GM19452 (cell line): Measurements from ENCODE around the gene HMCN1.

Experiments used
- ATAC-seq: cut with Tn5 transposase; IDR thresholded peaks from one replicate; pipeline ENCODE4 v1.9.1; 2021; ENCODE audit not compliant: unreplicated experiment

Gene HMCN1

GRCh38 chr1:186215636-186216035 lies 481.4 kb downstream of the HMCN1 start:
- ATAC-seq: no peak

GRCh38 chr1:186218654-186219352 lies 484.6 kb downstream of the HMCN1 start:
- peak; percentile 79 for ATAC-seq

- no peak for ATAC-seq
Observed at GRCh38 chr1:186220067-186220466, 485.9 kb downstream of the HMCN1 start.

- ATAC-seq: no peak
Observed at GRCh38 chr1:186220911-186221310, 486.7 kb downstream of the HMCN1 start.

- ATAC-seq: no peak
Observed at GRCh38 chr1:186225096-186225495, 490.9 kb downstream of the HMCN1 start.

GRCh38 chr1:186228749-186229148 lies 494.6 kb downstream of the HMCN1 start:
- ATAC-seq: no peak

GRCh38 chr1:186231861-186232436 lies 497.8 kb downstream of the HMCN1 start:
- ATAC-seq: no peak

- no peak for ATAC-seq
Observed at GRCh38 chr1:186234976-186235686, 500.9 kb downstream of the HMCN1 start.

GRCh38 chr1:186235696-186236095 lies 501.5 kb downstream of the HMCN1 start:
- ATAC-seq: no peak

- ATAC-seq: no peak
Observed at GRCh38 chr1:186236921-186237320, 502.7 kb downstream of the HMCN1 start.

GRCh38 chr1:186239171-186239570 lies 505.0 kb downstream of the HMCN1 start:
- ATAC-seq: no peak

GRCh38 chr1:186240436-186240835 lies 506.2 kb downstream of the HMCN1 start:
- ATAC-seq: no peak
